ENCODE results near the gene PER3. TPM values are rescaled to one million over a fixed set of nuclear protein-coding genes. Genes with fewer than 3 reads are reported as not detected.

The PER3 gene
- total RNA-seq, 4 donors from 2014 or later = 9.2 to 46.0 (median 19.1) TPM

- H3K27ac ChIP-seq = no peak overlapping the region
- no peak overlapping the region for H3K4me3 ChIP-seq
- DNase-seq (ENCODE audit: low spot score in 2 of 2) = no peak
- H3K27me3 ChIP-seq = no peaks in the 10 kb centered on the region
- peaks cover 88% of the 10 kb centered on the region for H3K36me3 ChIP-seq
- TF ChIP-seq EP300 (IDR thresholded peaks at IDR 0.05) (no peak), CTCF (IDR thresholded peaks at IDR 0.05) (no peak), POLR2A (IDR thresholded peaks at IDR 0.05) (no peak), POLR2AphosphoS5 (IDR thresholded peaks at IDR 0.05) (no peak)
- H3K9me3 ChIP-seq = no peaks in the 10 kb centered on the region
- 83% methylated on average over 9 of the region's 9 CpGs for WGBS
- H3K4me1 ChIP-seq = no peaks in the 10 kb centered on the region
Observed at GRCh38 chr1:7805460-7805859, 21.4 kb downstream of the PER3 start.

- peaks cover 88% of the 10 kb centered on the region for H3K36me3 ChIP-seq
- DNase-seq (ENCODE audit: low spot score in 2 of 2) = no peak
Observed at GRCh38 chr1:7808253-7808844, 24.3 kb downstream of the PER3 start.

GRCh38 chr1:7809742-7810141 is 25.7 kb downstream of the PER3 start:
- Histone ChIP-seq H3K9me3 (peaks cover 9% of the 10 kb centered on the region), H3K36me3 (peaks cover 86% of the 10 kb centered on the region), H3K27ac (no peak overlapping the region), H3K4me3 (no peak overlapping the region), H3K4me1 (no peaks in the 10 kb centered on the region), H3K27me3 (no peaks in the 10 kb centered on the region)
- TF ChIP-seq POLR2AphosphoS5 (IDR thresholded peaks at IDR 0.05) (no peak), EP300 (IDR thresholded peaks at IDR 0.05) (no peak), POLR2A (IDR thresholded peaks at IDR 0.05) (no peak), CTCF (IDR thresholded peaks at IDR 0.05) (no peak)
- DNase-seq (ENCODE audit: low spot score in 2 of 2) = no peak
- 89% methylated on average over 13 of the region's 13 CpGs for WGBS

More at GRCh38 chr1:7808253-7808844, 24.3 kb downstream of the PER3 start:
- Histone ChIP-seq H3K4me1 (no peaks in the 10 kb centered on the region), H3K9me3 (peaks cover 1% of the 10 kb centered on the region), H3K27me3 (no peaks in the 10 kb centered on the region), H3K4me3 (no peak overlapping the region), H3K27ac (no peak overlapping the region)
- TF ChIP-seq EP300 (IDR thresholded peaks at IDR 0.05) (no peak), CTCF (IDR thresholded peaks at IDR 0.05) (peak in 1 of 2 donors; percentile 22), POLR2A (IDR thresholded peaks at IDR 0.05) (no peak), POLR2AphosphoS5 (IDR thresholded peaks at IDR 0.05) (no peak)
- WGBS = 33% methylated on average over 1 of the region's 1 CpG

- Histone ChIP-seq H3K36me3 (peaks cover 83% of the 10 kb centered on the region), H3K27me3 (no peaks in the 10 kb centered on the region), H3K27ac (no peak overlapping the region), H3K9me3 (peaks cover 9% of the 10 kb centered on the region), H3K4me3 (no peak overlapping the region), H3K4me1 (no peaks in the 10 kb centered on the region)
- TF ChIP-seq CTCF (IDR thresholded peaks at IDR 0.05) = no peak
- no peak for TF ChIP-seq EP300 (IDR thresholded peaks at IDR 0.05)
- TF ChIP-seq POLR2AphosphoS5 (IDR thresholded peaks at IDR 0.05) = no peak
- TF ChIP-seq POLR2A (IDR thresholded peaks at IDR 0.05) = no peak
- DNase-seq (ENCODE audit: low spot score in 2 of 2) = no peak
- WGBS = 89% methylated on average over 7 of the region's 7 CpGs
Observed at GRCh38 chr1:7810395-7810794, 26.3 kb downstream of the PER3 start.

- H3K9me3 ChIP-seq = peaks cover 9% of the 10 kb centered on the region
- no peak overlapping the region for H3K27ac ChIP-seq
- TF ChIP-seq POLR2A (IDR thresholded peaks at IDR 0.05) (no peak), POLR2AphosphoS5 (IDR thresholded peaks at IDR 0.05) (no peak), EP300 (IDR thresholded peaks at IDR 0.05) (no peak), CTCF (IDR thresholded peaks at IDR 0.05) (no peak)
- H3K4me3 ChIP-seq = no peak overlapping the region
- H3K4me1 ChIP-seq = no peaks in the 10 kb centered on the region
- WGBS = 93% methylated on average over 6 of the region's 6 CpGs
- peaks cover 75% of the 10 kb centered on the region for H3K36me3 ChIP-seq
- no peaks in the 10 kb centered on the region for H3K27me3 ChIP-seq
- no peak for DNase-seq (ENCODE audit: low spot score in 2 of 2)
Observed at GRCh38 chr1:7811476-7811875, 27.4 kb downstream of the PER3 start.
